ENCODE results near the gene CLMP. TPM values are rescaled to one million over a fixed set of nuclear protein-coding genes. Genes with fewer than 3 reads are reported as not detected.

CLMP gene
- total and polyA plus RNA-seq, 9 of the 15 experiments (the other 6 are each of a cell fraction or from before 2014, with no cell fraction given), result 0.02 to 0.15 (median 0.03) TPM; not detected in 6

GRCh38 chr11:123158033-123159003 lies 36.7 kb downstream of the CLMP start:
- H3K36me3 ChIP-seq (ENCODE audit: control insufficient read depth, insufficient read depth, low read length), result no peaks in the 10 kb centered on the region
- in situ Hi-C loops (cut with MboI), result no loop called here
- no peak overlapping the region for H3K4me2 ChIP-seq (ENCODE audit: insufficient read depth, low read length)
- no peaks in the 10 kb centered on the region for H3K9me1 ChIP-seq (ENCODE audit: control insufficient read depth, insufficient read depth, low read length)
- H3K9ac ChIP-seq (ENCODE audit: insufficient read depth in 1 of 2, low read depth in 2 of 2, low read length in 2 of 2), result no peak overlapping the region
- no peak for TF ChIP-seq DNMT1 (IDR thresholded peaks at IDR 0.05)
- no peak for TF ChIP-seq NFE2 (IDR thresholded peaks at IDR 0.05; ENCODE audit: low read depth)
- no peak for TF ChIP-seq SIN3B (IDR thresholded peaks at IDR 0.05; ENCODE audit: low read depth)
- TF ChIP-seq ARNT (IDR thresholded peaks at IDR 0.05), result no peak
- no peak for TF ChIP-seq ZNF197 (CRISPR knock-in tag; IDR thresholded peaks at IDR 0.05; ENCODE audit: low read depth)
- intact Hi-C loops (cut with micrococcal nuclease), result no loop called here
- H3K79me2 ChIP-seq (ENCODE audit: control insufficient read depth, insufficient read depth, low read length), result no peaks in the 10 kb centered on the region
- H3K27ac ChIP-seq (ENCODE audit: extremely low read depth, low read depth, low read length), result no peak overlapping the region
- H3K9me3 ChIP-seq (replicated peaks; ENCODE audit: control insufficient read depth, insufficient read depth, low read depth, low read length), result no peaks in the 10 kb centered on the region
- FAIRE-seq (no peak), ATAC-seq (no peak), DNase-seq (ENCODE audit: extremely low read depth in 1 of 4, low spot score in 3 of 4) (no peak)
- ChIA-PET CTCF (ENCODE audit: low intra/inter-chr PET ratio) (no interaction called here), POLR2A (no interaction called here)
- peaks cover 6 to 28% of the 10 kb centered on the region in 2 experiments; a peak in 4 of 5 replicates for H3K27me3 ChIP-seq (ENCODE audit: control insufficient read depth in 2 of 2, insufficient read depth in 2 of 2, low read length in 2 of 2)
- H2AFZ ChIP-seq (ENCODE audit: low read depth, low read length), result no peak overlapping the region
- H3K4me3 ChIP-seq, result no peak overlapping the region
- H4K20me1 ChIP-seq (replicated peaks; ENCODE audit: control insufficient read depth, insufficient read depth, low read length), result no peaks in the 10 kb centered on the region; the same call in 1 of the 2 replicates
- no TSS peak for BruUV-seq (replicated peaks)
- 2% methylated on average over 11 of the region's 11 CpGs for WGBS (ENCODE audit: insufficient coverage, low coverage, missing lambda C conversion rate)
- H3K4me1 ChIP-seq (replicated peaks in 1 of 2; ENCODE audit: control insufficient read depth in 2 of 2, insufficient read depth in 2 of 2, low read length in 2 of 2), result no peaks in the 10 kb centered on the region

- POLR2A ChIA-PET, result no interaction called here
- H3K4me2 ChIP-seq (ENCODE audit: insufficient read depth, low read length), result no peak overlapping the region
- H3K9me1 ChIP-seq (ENCODE audit: control insufficient read depth, insufficient read depth, low read length), result no peaks in the 10 kb centered on the region
- H3K79me2 ChIP-seq (ENCODE audit: control insufficient read depth, insufficient read depth, low read length), result no peaks in the 10 kb centered on the region
- no peaks in the 10 kb centered on the region for H4K20me1 ChIP-seq (replicated peaks; ENCODE audit: control insufficient read depth, insufficient read depth, low read length)
- no peaks in the 10 kb centered on the region for H3K9me3 ChIP-seq (replicated peaks; ENCODE audit: control insufficient read depth, insufficient read depth, low read depth, low read length)
- no peak overlapping the region for H3K4me3 ChIP-seq
- H2AFZ ChIP-seq (ENCODE audit: low read depth, low read length), result no peak overlapping the region
- H3K36me3 ChIP-seq (ENCODE audit: control insufficient read depth, insufficient read depth, low read length), result no peaks in the 10 kb centered on the region
- BruUV-seq (replicated peaks), result no TSS peak
- peaks cover 0 to 12% of the 10 kb centered on the region in 2 experiments; a peak in 4 of 5 replicates for H3K27me3 ChIP-seq (ENCODE audit: control insufficient read depth in 2 of 2, insufficient read depth in 2 of 2, low read length in 2 of 2)
- intact Hi-C loops (cut with micrococcal nuclease), result no loop called here
- in situ Hi-C loops (cut with MboI), result no loop called here
- ATAC-seq (no peak), DNase-seq (ENCODE audit: extremely low read depth in 1 of 4, low spot score in 3 of 4) (no peak), FAIRE-seq (no peak)
- H3K9ac ChIP-seq (ENCODE audit: insufficient read depth in 1 of 2, low read depth in 2 of 2, low read length in 2 of 2), result no peak overlapping the region
- H3K4me1 ChIP-seq (replicated peaks in 1 of 2; ENCODE audit: control insufficient read depth in 2 of 2, insufficient read depth in 2 of 2, low read length in 2 of 2), result no peaks in the 10 kb centered on the region
- CTCF ChIA-PET (ENCODE audit: low intra/inter-chr PET ratio), result no interaction called here
- no peak overlapping the region for H3K27ac ChIP-seq (ENCODE audit: extremely low read depth, low read depth, low read length)
- 0% methylated on average over 9 of the region's 9 CpGs for WGBS (ENCODE audit: insufficient coverage, low coverage, missing lambda C conversion rate)
- no peak for TF ChIP-seq JUNB (CRISPR knock-in tag; conservative IDR thresholded peaks at IDR 0.05)
- TF ChIP-seq CEBPZ (IDR thresholded peaks at IDR 0.05; ENCODE audit: borderline replicate concordance, low read depth, low read length), result no peak
- no peak for TF ChIP-seq KAT7 (CRISPR knock-in tag; IDR thresholded peaks at IDR 0.05; ENCODE audit: borderline replicate concordance)
- TF ChIP-seq ZNF584 (CRISPR knock-in tag; IDR thresholded peaks at IDR 0.05; ENCODE audit: low read depth), result no peak
- no peak for TF ChIP-seq ZNF197 (CRISPR knock-in tag; IDR thresholded peaks at IDR 0.05; ENCODE audit: low read depth)
- no peak for TF ChIP-seq NFIX (CRISPR knock-in tag; IDR thresholded peaks at IDR 0.05; ENCODE audit: low read depth)
- no peak for TF ChIP-seq ZFX (CRISPR knock-in tag; IDR thresholded peaks at IDR 0.05)
- no peak for TF ChIP-seq TAF1 (IDR thresholded peaks at IDR 0.05; ENCODE audit: control insufficient read depth, extremely low read depth, insufficient read depth, low read length, severe bottlenecking)
Observed at GRCh38 chr11:123152951-123153350, 42.1 kb downstream of the CLMP start.

Data from K562 (cell line).